Measurements from ENCODE around the gene MCEMP1. TPM values are rescaled to one million over a fixed set of nuclear protein-coding genes. Genes with fewer than 3 reads are reported as not detected.
A peak's percentile ranks its signal among the peaks of the same experiment; 100 is the strongest.

MCEMP1 gene
- total RNA-seq, 1 experiment from 2014 or later, result not detected

DNA sequence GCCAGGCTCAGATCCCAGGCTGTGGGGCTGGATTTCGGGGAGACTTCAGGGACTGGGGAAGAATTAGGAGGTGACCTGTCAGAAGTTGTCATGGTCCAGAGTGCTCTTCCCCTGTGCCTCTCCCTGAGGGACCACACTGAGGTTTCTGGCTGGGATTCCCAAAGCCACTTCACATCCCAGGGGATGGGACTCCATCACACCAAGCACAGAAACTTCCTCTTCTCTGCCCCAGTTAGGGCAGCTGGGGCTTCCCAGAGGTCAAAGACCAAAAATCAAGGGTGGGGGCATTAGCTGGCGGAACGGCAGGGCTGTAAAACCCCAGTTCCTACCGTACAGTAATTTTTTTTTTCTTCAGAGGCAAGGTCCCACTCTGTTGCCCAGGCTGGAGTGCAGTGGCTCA is 17.6 kb downstream of the MCEMP1 start:
- ATAC-seq (no peak), DNase-seq (ENCODE audit: low read depth, low spot score) (no peak)
- Histone ChIP-seq H3K9me3 (ENCODE audit: control insufficient read depth, insufficient read depth, low read depth, low read length) (no peaks in the 10 kb centered on the region), H3K27me3 (ENCODE audit: control insufficient read depth, insufficient read depth, low read length) (peaks cover 2% of the 10 kb centered on the region; the same call in 1 of the 2 replicates), H3K36me3 (ENCODE audit: control insufficient read depth, insufficient read depth, low read length) (no peaks in the 10 kb centered on the region), H3K4me1 (ENCODE audit: control insufficient read depth, insufficient read depth, low read length) (no peaks in the 10 kb centered on the region), H3K4me3 (ENCODE audit: low read depth in 2 of 2, low read length in 2 of 2) (no peak overlapping the region), H3K27ac (ENCODE audit: low read length) (no peak overlapping the region)
- CTCF ChIA-PET, result no interaction called here
- in situ Hi-C loops (cut with HindIII; ENCODE audit: low pct_unique_long_range_greater_than_20kb, low sequenced_read_pairs), result no loop called here
- POLR2A ChIA-PET, result no interaction called here
- BruUV-seq (replicated peaks), result no TSS peak
- TF ChIP-seq SIN3A (IDR thresholded peaks at IDR 0.05; ENCODE audit: borderline replicate concordance, insufficient read depth, low read depth, low read length) (no peak), POLR2AphosphoS5 (IDR thresholded peaks at IDR 0.05; ENCODE audit: low read depth, low read length) (no peak), TCF7L2 (IDR thresholded peaks at IDR 0.05; ENCODE audit: low read depth, low read length) (no peak)
- TF ChIP-seq, protein P1, sequence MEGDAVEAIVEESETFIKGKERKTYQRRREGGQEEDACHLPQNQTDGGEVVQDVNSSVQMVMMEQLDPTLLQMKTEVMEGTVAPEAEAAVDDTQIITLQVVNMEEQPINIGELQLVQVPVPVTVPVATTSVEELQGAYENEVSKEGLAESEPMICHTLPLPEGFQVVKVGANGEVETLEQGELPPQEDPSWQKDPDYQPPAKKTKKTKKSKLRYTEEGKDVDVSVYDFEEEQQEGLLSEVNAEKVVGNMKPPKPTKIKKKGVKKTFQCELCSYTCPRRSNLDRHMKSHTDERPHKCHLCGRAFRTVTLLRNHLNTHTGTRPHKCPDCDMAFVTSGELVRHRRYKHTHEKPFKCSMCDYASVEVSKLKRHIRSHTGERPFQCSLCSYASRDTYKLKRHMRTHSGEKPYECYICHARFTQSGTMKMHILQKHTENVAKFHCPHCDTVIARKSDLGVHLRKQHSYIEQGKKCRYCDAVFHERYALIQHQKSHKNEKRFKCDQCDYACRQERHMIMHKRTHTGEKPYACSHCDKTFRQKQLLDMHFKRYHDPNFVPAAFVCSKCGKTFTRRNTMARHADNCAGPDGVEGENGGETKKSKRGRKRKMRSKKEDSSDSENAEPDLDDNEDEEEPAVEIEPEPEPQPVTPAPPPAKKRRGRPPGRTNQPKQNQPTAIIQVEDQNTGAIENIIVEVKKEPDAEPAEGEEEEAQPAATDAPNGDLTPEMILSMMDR (IDR thresholded peaks at IDR 0.05), result no peak
- TF ChIP-seq, protein P2, sequence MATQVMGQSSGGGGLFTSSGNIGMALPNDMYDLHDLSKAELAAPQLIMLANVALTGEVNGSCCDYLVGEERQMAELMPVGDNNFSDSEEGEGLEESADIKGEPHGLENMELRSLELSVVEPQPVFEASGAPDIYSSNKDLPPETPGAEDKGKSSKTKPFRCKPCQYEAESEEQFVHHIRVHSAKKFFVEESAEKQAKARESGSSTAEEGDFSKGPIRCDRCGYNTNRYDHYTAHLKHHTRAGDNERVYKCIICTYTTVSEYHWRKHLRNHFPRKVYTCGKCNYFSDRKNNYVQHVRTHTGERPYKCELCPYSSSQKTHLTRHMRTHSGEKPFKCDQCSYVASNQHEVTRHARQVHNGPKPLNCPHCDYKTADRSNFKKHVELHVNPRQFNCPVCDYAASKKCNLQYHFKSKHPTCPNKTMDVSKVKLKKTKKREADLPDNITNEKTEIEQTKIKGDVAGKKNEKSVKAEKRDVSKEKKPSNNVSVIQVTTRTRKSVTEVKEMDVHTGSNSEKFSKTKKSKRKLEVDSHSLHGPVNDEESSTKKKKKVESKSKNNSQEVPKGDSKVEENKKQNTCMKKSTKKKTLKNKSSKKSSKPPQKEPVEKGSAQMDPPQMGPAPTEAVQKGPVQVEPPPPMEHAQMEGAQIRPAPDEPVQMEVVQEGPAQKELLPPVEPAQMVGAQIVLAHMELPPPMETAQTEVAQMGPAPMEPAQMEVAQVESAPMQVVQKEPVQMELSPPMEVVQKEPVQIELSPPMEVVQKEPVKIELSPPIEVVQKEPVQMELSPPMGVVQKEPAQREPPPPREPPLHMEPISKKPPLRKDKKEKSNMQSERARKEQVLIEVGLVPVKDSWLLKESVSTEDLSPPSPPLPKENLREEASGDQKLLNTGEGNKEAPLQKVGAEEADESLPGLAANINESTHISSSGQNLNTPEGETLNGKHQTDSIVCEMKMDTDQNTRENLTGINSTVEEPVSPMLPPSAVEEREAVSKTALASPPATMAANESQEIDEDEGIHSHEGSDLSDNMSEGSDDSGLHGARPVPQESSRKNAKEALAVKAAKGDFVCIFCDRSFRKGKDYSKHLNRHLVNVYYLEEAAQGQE (IDR thresholded peaks at IDR 0.05; ENCODE audit: insufficient read depth in 1 of 2, low read depth in 2 of 2, low read length in 1 of 2), result no peak
- intact Hi-C loops (cut with micrococcal nuclease; ENCODE audit: unreplicated experiment), result no loop called here

DNA sequence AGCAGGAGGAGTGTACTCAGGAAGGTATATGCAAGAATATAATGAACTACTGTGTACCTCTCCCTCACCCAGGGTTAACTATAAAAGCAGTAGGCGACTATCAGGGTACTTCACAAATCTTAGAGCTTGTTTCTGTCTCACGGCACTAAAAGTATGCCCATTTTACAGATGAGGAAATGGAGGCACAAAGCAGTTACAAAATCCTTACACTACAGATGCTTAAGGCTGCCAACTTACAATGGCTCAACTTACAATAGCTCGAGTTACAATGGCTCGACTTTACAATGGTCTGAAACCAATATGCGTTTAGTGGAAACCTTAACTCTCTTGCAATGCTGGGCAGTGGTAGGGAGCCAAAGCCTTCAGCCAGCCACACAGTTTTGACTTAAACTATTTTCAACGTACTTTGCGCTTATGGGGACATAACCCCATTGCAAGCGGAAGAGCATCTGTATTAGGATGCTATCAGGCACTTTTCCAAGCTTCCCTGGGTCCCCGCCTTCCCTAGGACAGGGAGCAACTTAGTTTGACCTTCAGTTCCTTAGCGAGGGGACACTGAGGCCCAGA is 20.9 kb downstream of the MCEMP1 start:
- in situ Hi-C loops (cut with HindIII; ENCODE audit: low pct_unique_long_range_greater_than_20kb, low sequenced_read_pairs), result no loop called here
- H3K27me3 ChIP-seq (ENCODE audit: control insufficient read depth, insufficient read depth, low read length), result peaks cover 2% of the 10 kb centered on the region; the same call in 1 of the 2 replicates
- no TSS peak for BruUV-seq (replicated peaks)
- H3K9me3 ChIP-seq (ENCODE audit: control insufficient read depth, insufficient read depth, low read depth, low read length), result no peaks in the 10 kb centered on the region
- no peaks in the 10 kb centered on the region for H3K36me3 ChIP-seq (ENCODE audit: control insufficient read depth, insufficient read depth, low read length)
- TF ChIP-seq POLR2AphosphoS5 (IDR thresholded peaks at IDR 0.05; ENCODE audit: low read depth, low read length) (no peak), SIN3A (IDR thresholded peaks at IDR 0.05; ENCODE audit: borderline replicate concordance, insufficient read depth, low read depth, low read length) (no peak), TCF7L2 (IDR thresholded peaks at IDR 0.05; ENCODE audit: low read depth, low read length) (no peak)
- TF ChIP-seq, protein P2 (IDR thresholded peaks at IDR 0.05; ENCODE audit: insufficient read depth in 1 of 2, low read depth in 2 of 2, low read length in 1 of 2), result no peak
- TF ChIP-seq, protein P1 (IDR thresholded peaks at IDR 0.05), result no peak
- ChIA-PET CTCF (interaction anchor here (0.5 kb wide), 1 partner anchor 331 kb away, joined by 4 read pairs; no protein-coding TSS in a partner anchor), POLR2A (no interaction called here)
- ATAC-seq, result peak; percentile 37; the same call in 1 of the 2 replicates
- no peaks in the 10 kb centered on the region for H3K4me1 ChIP-seq (ENCODE audit: control insufficient read depth, insufficient read depth, low read length)
- H3K27ac ChIP-seq (ENCODE audit: low read length), result no peak overlapping the region
- no peak overlapping the region for H3K4me3 ChIP-seq (ENCODE audit: low read depth in 2 of 2, low read length in 2 of 2)
- intact Hi-C loops (cut with micrococcal nuclease; ENCODE audit: unreplicated experiment), result no loop called here
- no peak for DNase-seq (ENCODE audit: low read depth, low spot score)
